Stimulated activated CD8-positive, alpha-beta memory T cell treated with anti-CD3 and anti-CD28 coated beads, Interleukin-7, amount 100 ng/mL, for 1 hour (primary cell): ENCODE measurements around the gene TBK1.

ENCODE experiments used
- DNase-seq, 2 donors: peaks; one replicate each; pipeline ENCODE4 v3.0.0-alpha.2; 2020; ENCODE audit warnings: low read depth in 2 of 2

Gene TBK1

GRCh38 chr12:64545081-64545382 lies 93.1 kb downstream of the TBK1 start:
- no peak for DNase-seq

- no peak for DNase-seq
These were observed 97.2 kb downstream of the TBK1 start for GRCh38 chr12:64549108-64549507.

GRCh38 chr12:64550755-64551154 lies 98.8 kb downstream of the TBK1 start:
- no peak for DNase-seq

GRCh38 chr12:64551676-64552075 lies 99.8 kb downstream of the TBK1 start:
- no peak for DNase-seq
